Stimulated activated naive CD8-positive, alpha-beta T cell treated with anti-CD3 and anti-CD28 coated beads, Interleukin-15, Interleukin-2, amounts not matched to agents 100 U/mL and 50 U/mL, for 24 hours (primary cell): ENCODE data around the gene CYTH3.

Experiments
- ATAC-seq: fragments of 150-1000 bp; cut with Tn5 transposase; one replicate; pipeline ENCODE4 v1.10.0; 2021
- DNase-seq: peaks from one replicate; pipeline ENCODE4 v3.0.0; 2021

Gene CYTH3

GRCh38 chr7:6258440-6259182 lies 13.8 kb downstream of the CYTH3 start:
- ATAC-seq (no peak), DNase-seq (no peak)

DNA sequence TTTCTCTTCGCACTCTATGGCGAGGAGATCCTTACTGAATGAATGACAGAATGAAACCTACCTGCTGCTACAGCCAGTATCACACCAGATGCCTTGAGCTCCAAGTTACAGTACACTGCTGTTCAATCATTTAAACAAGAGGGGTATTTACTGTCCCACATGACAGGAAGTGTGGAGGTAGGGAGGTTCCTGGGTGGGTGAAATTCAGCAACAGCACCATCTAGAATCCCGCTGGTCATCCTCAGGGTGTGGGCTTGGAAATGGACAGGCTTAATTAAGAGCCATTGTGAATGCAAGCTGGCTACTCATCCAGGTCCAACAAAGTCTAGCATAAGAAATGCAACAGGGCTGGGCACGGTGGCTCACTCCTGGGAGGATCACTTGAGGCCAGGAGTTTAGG lies 14.7 kb downstream of the CYTH3 start:
- ATAC-seq (no peak), DNase-seq (no peak)

DNA sequence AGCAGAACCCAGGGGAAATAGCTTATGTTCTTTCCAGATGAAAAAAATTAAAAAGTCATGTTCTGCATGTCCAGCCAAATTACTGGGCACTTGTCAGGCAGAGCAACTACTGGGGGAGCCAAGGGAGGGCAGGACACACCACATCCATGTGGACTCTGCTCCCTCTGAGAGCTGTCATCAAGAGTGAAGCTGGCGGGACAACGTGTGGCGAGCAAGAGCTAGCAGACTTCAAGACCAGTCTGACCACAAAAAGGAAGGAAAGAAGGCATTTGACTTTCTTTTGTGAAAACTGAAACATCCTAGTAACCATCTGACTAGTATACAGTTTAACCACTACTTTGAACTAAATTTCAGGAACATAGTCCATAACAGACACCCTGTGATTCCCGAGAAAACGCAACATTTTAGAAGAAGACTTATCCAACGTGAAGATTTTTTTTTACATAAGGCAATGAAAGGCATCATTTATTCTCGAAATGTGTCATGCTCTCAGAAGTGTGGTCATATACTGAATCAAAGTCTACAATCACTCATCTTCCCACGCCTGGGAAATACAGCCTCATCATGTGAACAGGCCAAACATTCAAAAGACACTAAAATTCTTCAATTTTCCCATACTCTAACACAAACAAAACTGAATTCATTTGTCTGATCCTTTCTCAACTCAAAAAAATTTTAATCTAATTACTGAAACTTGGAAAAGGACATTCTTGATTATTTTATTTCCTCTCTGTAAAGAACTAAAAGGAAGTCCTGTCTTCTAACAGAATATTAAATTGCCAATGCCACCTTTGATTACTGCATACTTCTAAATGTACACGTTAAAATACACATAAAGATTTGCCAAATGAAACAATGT lies 15.5 kb downstream of the CYTH3 start:
- DNase-seq (peak; percentile 41), ATAC-seq (peak; percentile 92)

DNA sequence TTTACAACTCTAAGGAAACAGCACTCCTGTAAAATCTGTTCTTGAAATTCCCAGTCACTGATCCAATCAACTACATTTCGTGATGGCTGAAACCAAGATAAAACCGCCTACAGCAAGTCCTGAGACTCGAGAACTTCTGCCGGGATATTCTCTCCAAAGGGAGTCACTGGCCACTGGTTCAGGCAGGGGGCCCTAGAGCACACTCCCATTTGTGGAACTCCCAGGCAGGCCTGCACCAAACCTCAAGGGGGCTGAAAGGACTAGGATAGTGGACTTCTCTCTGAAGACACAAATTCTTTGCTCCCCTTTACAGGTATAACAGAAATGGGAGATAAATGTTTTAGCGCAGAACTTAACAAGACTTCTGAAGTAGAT lies 16.3 kb downstream of the CYTH3 start:
- no peak for DNase-seq
- no peak for ATAC-seq

GRCh38 chr7:6254866-6255265 lies 17.6 kb downstream of the CYTH3 start:
- ATAC-seq (no peak), DNase-seq (no peak)

DNA sequence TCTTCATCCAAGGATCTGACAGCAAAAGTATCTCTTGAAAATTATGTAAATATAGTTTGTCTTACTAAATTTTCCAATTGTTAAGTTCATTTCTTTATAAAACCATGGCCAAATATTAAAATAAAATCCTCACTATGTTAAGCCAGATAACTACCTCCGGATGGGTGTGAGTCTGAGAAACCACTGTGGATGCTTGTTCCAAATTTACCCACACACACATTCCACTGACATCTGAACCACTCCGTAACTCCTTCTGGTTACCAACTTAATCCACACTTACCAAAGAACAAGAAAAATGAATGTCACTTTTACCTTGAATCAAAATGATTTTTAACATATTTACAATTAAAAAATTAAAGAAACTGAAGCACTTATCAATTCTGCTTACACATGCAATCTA lies 19.7 kb downstream of the CYTH3 start:
- ATAC-seq, result no peak
- DNase-seq, result no peak

DNA sequence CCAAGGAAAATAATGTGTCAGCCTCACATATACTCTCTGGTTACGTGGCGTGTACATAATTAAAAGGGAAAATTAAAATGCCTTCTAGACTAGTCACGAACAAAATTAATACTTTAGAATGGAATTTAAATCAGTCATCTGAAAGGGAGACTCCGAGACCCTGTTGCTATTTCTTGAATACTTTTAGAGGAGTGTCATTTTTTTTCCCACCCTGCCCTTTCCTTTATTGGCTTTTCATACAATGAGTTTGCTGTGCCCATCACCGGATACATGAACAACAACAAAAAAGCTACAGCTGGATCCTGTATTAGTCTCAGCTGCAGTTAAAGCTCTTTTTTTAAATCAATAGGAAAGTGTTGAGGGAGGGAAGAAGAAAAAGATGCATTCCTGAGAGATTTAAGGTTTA lies 20.1 kb downstream of the CYTH3 start:
- ATAC-seq (no peak), DNase-seq (no peak)

GRCh38 chr7:6251653-6252052 lies 20.8 kb downstream of the CYTH3 start:
- no peak for ATAC-seq
- DNase-seq, result no peak

GRCh38 chr7:6250364-6250833 lies 22.0 kb downstream of the CYTH3 start:
- DNase-seq (peak; percentile 39), ATAC-seq (peak; percentile 92)

DNA sequence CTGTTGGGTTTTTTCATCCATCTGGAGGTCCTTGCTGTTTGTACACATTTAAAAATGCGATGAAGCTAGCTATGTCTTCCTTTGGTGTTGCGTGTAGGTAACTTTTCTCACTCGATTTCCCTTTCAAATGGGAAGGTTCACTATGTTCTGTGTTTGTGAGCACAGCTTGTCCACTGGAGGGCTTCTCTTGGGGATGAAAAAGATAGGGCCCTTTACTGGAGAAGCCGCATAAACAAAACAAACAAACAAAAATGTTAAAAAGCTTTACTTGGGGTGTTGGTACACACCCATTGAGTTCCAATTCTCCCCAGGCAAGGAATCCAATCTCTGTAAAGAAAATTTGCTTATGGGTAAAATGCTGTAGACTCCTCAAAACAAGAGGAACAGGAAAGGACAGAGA lies 23.4 kb downstream of the CYTH3 start:
- ATAC-seq (no peak), DNase-seq (no peak)

- ATAC-seq, result no peak
- DNase-seq, result no peak
Observed at GRCh38 chr7:6248581-6248980, 23.8 kb downstream of the CYTH3 start.

DNA sequence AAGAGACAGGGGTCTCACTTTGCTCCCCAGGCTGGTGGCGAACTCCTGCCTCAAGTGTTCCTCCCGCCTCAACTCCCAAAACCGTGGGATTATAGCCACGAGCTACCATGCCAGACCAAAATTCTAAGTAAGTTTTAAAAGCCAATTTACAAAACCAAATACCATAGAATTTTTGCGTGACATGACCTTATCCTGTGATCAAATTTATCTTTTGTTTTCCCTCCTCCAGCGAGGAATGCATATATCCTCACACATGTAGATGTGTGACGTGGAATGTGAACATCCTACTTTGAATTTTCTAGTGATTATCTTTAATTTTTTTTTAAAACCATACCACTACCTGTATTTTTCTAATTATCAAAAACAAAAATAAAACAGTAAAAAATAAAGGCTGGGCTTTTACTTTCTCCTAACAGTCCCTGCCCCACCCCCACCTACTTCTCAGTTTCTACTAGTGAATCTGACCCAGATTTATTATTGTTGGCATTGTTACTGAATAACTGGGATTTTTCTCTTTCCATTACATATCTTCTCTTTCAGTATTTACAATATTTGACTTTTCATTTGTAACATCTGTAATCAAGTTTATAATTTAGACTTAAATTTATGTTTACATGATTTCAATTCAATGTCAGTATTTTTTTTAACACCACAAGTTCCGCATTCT lies 26.0 kb downstream of the CYTH3 start:
- DNase-seq (no peak), ATAC-seq (no peak)

DNA sequence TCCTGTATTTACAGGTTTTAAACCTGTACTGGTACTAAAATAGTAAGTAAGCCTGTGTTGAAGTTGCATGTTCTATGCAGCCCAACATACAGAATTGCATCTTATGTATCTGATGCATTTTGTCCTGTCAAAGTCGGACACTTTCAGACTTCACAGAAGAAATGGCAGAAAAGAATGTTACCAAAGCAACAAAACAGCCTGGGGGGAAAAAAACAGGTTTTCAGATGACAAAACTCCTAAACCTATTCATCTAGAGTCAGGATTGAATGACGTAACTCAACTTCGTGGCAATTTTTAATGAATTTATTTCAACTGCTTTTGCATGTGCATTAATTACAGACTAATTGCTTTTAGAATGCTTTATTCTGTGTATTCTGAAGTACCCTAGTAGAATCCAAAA lies 28.4 kb downstream of the CYTH3 start:
- ATAC-seq, result no peak
- DNase-seq, result no peak

DNA sequence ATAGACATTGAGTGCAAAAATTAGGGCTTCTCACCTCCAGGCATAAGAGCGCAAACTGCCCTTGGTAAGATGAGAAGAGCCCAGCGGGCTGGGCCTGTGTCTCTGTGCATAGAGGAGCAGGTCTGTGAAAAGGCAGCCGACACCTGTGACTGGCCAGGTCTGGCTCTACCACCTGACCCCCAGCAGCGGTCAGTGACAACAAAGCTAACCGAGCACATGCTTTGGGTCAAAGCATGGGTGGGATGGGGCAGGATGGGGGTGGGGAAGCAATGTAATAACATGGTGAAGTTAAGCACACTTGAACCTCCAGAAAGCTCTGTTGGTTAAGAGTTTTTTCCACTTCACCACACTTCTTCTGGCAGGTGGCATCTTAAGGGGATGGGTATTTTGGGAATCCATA lies 29.3 kb downstream of the CYTH3 start:
- DNase-seq (no peak), ATAC-seq (no peak)

DNA sequence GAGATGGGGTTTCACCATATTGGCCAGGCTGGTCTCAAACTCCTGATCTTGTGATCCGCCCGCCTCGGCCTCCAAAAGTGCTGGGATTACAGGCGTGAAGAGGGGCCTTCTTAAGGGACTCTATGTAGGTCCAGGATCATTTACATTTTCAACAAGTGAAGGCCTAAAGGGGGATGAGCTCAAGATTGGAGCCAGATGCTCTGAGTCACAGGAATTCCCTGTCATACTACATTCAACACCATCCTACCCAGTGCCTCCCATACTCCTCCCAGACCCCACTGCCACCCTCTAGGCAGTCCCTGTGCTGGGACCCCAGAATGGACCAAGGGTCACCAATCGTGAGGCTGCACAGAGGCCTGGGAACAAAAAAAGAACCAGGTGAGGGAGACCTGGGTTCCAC lies 29.9 kb downstream of the CYTH3 start:
- DNase-seq (no peak), ATAC-seq (no peak)

DNA sequence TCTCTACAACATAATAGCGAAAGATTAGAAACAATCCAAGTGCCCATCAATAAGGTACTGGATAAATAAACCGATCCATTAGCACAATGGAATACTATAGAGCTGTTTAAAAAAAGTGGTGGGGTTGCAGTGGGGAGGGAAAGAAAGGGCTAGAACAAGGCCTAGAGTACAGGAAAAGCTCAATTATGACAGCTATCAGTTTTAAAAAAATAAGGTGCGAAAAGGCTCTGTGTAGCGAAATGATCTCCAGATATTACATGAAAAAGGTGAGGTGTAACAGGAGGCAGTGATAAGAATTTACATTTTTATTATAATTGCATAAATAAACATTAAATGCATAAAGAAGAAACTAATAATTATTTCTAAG lies 30.8 kb downstream of the CYTH3 start:
- DNase-seq (no peak), ATAC-seq (no peak)

GRCh38 chr7:6238309-6238925 lies 34.0 kb downstream of the CYTH3 start:
- no peak for ATAC-seq
- no peak for DNase-seq

DNA sequence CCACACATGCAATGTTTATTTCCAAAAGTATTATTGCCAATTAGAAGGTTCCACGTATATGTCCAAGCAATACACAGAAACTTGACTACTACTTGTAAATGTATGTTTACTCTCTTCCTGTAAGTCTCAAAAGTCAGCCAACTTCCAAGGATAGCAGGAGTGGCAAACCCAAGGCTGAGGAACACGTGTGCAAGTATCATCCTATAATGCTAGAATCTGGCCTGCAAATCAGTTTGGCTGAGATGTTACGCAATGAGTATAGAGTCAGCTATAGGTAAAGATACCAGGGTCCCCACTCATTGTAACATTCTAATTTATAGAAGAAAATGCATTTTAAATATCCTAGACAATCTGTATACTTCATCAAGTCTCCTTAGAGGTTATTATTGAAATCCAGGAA lies 34.7 kb downstream of the CYTH3 start:
- ATAC-seq (no peak), DNase-seq (no peak)

- ATAC-seq (no peak), DNase-seq (no peak)
Observed at GRCh38 chr7:6237011-6237410, 35.4 kb downstream of the CYTH3 start.

DNA sequence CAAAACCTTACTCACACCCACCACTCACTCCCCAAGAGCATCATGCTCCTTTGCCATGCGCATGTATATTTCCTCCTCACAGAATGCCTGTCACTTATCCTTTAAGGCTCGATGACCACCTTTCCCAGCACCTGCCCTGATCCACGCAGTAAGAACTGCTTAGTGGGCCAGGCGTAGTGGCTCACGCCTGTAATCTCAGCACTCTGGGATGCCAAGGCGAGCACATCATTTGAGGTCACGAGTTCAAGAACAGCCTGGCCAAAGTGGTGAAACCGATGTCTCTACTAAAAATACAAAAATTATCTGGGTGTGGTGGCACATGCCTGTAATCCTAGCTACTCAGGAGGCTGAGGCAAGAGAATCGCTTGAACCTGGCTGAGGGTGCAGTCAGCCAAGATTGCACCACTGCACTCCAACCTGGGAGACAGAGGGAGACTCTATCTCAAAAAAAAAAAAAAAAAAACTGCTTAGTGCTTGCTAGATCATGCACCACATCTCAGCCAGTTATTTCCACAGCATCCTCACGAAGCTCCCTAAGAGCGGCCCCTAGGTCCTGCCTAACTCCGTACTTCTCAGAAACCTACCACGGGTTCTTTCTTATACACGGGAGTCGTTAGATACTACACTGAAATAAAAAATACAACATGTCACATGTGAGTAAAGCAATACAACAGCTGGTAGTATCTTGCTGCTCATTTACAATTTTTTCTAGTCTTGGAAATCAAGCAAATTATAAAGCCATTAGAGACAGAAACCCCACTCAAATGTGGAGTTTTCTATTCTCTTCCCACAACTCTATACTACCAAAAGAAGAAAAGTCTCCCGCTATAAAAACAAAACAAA lies 37.2 kb downstream of the CYTH3 start:
- DNase-seq (no peak), ATAC-seq (no peak)

GRCh38 chr7:6234384-6234783 lies 38.0 kb downstream of the CYTH3 start:
- ATAC-seq (peak; percentile 66), DNase-seq (peak; percentile 22)

DNA sequence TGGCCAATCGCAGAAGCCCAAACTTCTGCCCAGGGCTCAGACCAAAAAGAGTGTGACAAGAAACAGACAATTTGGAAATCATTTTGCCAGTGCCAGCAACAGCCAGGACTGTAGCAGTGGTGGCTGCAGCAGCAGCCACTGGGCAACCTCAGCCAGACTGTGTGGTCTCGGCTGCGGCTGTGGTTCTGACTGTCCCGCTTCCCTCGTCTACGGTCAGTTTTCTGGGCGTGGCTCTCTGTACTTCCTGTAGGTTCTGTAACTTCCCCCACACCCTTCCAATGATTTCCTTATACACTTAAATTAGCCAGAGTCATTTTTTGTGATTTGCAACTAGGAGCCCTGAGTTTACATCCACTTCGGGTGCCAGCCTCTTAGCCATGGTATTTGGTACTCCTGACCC lies 39.9 kb downstream of the CYTH3 start:
- DNase-seq, result no peak
- no peak for ATAC-seq
